Tibial nerve (tissue), 4 donors: ENCODE results near the gene GAS5.

Source experiments
- EP300 ChIP-seq, 2 donors: sonication (generic); formaldehyde crosslinking; IDR thresholded peaks; one replicate each; pipeline ENCODE4 v1.6.1; 2017; ENCODE audit warnings: antibody characterized with exemption in 2 of 2, mild to moderate bottlenecking in 1 of 2
- POLR2A ChIP-seq, 2 donors: fragments of 450-650 bp; IDR thresholded peaks; one replicate each; pipeline ENCODE4 v1.6.1; 2017; ENCODE audit warnings: antibody characterized with exemption in 2 of 2, mild to moderate bottlenecking in 2 of 2, moderate library complexity in 2 of 2
- TF ChIP-seq, protein P1 (sequence below), 5 experiments: fragments of 200-600 bp in 3 of 5; fragments of 450-650 bp in 2 of 5; sonication (generic) in 3 of 5; IDR thresholded peaks; one replicate each; pipeline ENCODE4 v1.5.1; 2016 to 2019; ENCODE audit warnings: antibody characterized with exemption in 5 of 5, mild to moderate bottlenecking in 3 of 5, moderate library complexity in 2 of 5

DNA sequence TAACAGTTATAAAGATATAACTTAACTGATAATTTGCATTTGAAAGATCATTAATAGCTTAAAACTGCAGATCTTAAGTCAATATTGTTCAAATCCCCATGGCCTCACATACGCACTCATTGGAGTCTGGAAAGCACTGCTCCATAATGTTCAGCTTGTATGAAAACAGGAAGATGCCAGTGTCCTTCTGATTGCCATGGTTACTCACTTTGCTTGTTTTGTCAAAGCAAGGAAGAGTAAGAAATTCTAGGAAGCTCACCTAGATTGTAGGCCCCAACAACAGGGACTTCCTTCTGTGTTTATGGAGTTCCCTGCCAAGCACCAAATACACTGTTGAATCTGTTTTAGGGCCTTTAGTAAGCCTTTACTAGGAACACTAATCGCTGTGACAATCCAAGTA is 10.9 kb downstream of the GAS5 start:
- TF ChIP-seq, protein P1, sequence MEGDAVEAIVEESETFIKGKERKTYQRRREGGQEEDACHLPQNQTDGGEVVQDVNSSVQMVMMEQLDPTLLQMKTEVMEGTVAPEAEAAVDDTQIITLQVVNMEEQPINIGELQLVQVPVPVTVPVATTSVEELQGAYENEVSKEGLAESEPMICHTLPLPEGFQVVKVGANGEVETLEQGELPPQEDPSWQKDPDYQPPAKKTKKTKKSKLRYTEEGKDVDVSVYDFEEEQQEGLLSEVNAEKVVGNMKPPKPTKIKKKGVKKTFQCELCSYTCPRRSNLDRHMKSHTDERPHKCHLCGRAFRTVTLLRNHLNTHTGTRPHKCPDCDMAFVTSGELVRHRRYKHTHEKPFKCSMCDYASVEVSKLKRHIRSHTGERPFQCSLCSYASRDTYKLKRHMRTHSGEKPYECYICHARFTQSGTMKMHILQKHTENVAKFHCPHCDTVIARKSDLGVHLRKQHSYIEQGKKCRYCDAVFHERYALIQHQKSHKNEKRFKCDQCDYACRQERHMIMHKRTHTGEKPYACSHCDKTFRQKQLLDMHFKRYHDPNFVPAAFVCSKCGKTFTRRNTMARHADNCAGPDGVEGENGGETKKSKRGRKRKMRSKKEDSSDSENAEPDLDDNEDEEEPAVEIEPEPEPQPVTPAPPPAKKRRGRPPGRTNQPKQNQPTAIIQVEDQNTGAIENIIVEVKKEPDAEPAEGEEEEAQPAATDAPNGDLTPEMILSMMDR (IDR thresholded peaks at IDR 0.05), result no peak
- TF ChIP-seq POLR2A (IDR thresholded peaks at IDR 0.05) (no peak), EP300 (IDR thresholded peaks at IDR 0.05) (no peak)
